IMR-90 (cell line): ENCODE measurements around the gene ZNF594. TPM values are rescaled to one million over a fixed set of nuclear protein-coding genes. Genes with fewer than 3 reads are reported as not detected.

ENCODE experiments used
- ATAC-seq: fragments of 200-7000 bp; cut with Tn5 transposase; 2 replicates; pipeline ENCODE4 v1.9.1; 2020; ENCODE audit warnings: low read depth, mild to moderate bottlenecking, moderate library complexity
- BruUV-seq: library from RNA; stranded (reverse); fragments of 400-500 nt; replicated peaks from 2 replicates; lab custom pipeline; 2021; lab: Mats Ljungman, UMichigan
- CTCF ChIA-PET: fragments of 300-600 bp; formaldehyde crosslinking; extraction: SDS; loops from one replicate; lab custom pipeline; 2021; ENCODE audit warnings: antibody characterized with exemption; lab: Yijun Ruan, JAX
- POLR2A ChIA-PET: fragments of 300-600 bp; sonication (Branson Sonifier 250); formaldehyde crosslinking; loops from one replicate; lab custom pipeline; 2022; ENCODE audit warnings: antibody characterized with exemption; ENCODE audit not compliant: unreplicated experiment; lab: Charles Lee
- DNase-seq: peaks from one replicate; pipeline ENCODE4 v3.0.0; 2013
- H2AFZ ChIP-seq: replicated peaks from 2 replicates; pipeline ENCODE3; 2013; ENCODE audit warnings: low read length, mild to moderate bottlenecking; ENCODE audit not compliant: poor library complexity
- H2AK5ac ChIP-seq: 2 replicates; pipeline ENCODE4 v1.6.1; 2013; ENCODE audit warnings: low read depth, low read length, inconsistent platforms
- H2AK9ac ChIP-seq: replicated peaks from 2 replicates; pipeline ENCODE3; 2013; ENCODE audit warnings: mild to moderate bottlenecking, low read depth, low read length, moderate library complexity; ENCODE audit not compliant: poor library complexity
- H2BK120ac ChIP-seq: 2 replicates; pipeline ENCODE4 v1.6.1; 2013; ENCODE audit warnings: low read depth, low read length, inconsistent platforms
- H2BK15ac ChIP-seq: 3 replicates; pipeline ENCODE4 v1.6.1; 2013; ENCODE audit warnings: low read depth, low read length, inconsistent platforms
- H2BK20ac ChIP-seq: 2 replicates; pipeline ENCODE4 v1.6.1; 2013; ENCODE audit warnings: low read depth, mild to moderate bottlenecking, inconsistent platforms, low read length, moderate library complexity
- H2BK5ac ChIP-seq: 2 replicates; pipeline ENCODE4 v1.6.1; 2013; ENCODE audit warnings: mild to moderate bottlenecking, low read depth, low read length, inconsistent platforms; ENCODE audit not compliant: poor library complexity, severe bottlenecking
- H3K14ac ChIP-seq: replicated peaks from 2 replicates; pipeline ENCODE4 v1.6.1; 2013; ENCODE audit warnings: low read depth, low read length, inconsistent platforms
- H3K18ac ChIP-seq: 2 replicates; pipeline ENCODE4 v1.6.1; 2013; ENCODE audit warnings: low read depth, low read length, control low read depth
- H3K23ac ChIP-seq: 2 replicates; pipeline ENCODE4 v1.6.1; 2013; ENCODE audit warnings: low read depth, low read length, inconsistent platforms
- H3K27ac ChIP-seq: 2 replicates; pipeline ENCODE4 v1.5.1; 2013; ENCODE audit warnings: mild to moderate bottlenecking, control low read depth, low read length; ENCODE audit not compliant: insufficient read depth
- H3K27me3 ChIP-seq: 2 replicates; pipeline ENCODE4 v1.6.1; 2013; ENCODE audit warnings: low read length; ENCODE audit not compliant: control insufficient read depth, insufficient read depth
- H3K36me3 ChIP-seq: 2 replicates; pipeline ENCODE4 v1.6.1; 2013; ENCODE audit warnings: low read length, mixed read lengths; ENCODE audit not compliant: control insufficient read depth, insufficient read depth
- H3K4ac ChIP-seq: 2 replicates; pipeline ENCODE4 v1.6.1; 2013; ENCODE audit warnings: low read depth, low read length, inconsistent platforms
- H3K4me1 ChIP-seq: 2 replicates; pipeline ENCODE4 v1.6.1; 2013; ENCODE audit warnings: low read length, mixed read lengths; ENCODE audit not compliant: control insufficient read depth, insufficient read depth
- H3K4me2 ChIP-seq: 2 replicates; pipeline ENCODE4 v1.6.1; 2013; ENCODE audit warnings: low read depth, mild to moderate bottlenecking, control low read depth, low read length, moderate library complexity
- H3K4me3 ChIP-seq: 2 replicates; pipeline ENCODE4 v1.5.1; 2013; ENCODE audit warnings: low read depth, mild to moderate bottlenecking, control low read depth, low read length, moderate library complexity; ENCODE audit not compliant: insufficient read depth
- H3K56ac ChIP-seq: 2 replicates; pipeline ENCODE4 v1.6.1; 2013; ENCODE audit warnings: low read length, inconsistent platforms; ENCODE audit not compliant: insufficient read depth; ENCODE audit errors: extremely low read depth
- H3K79me1 ChIP-seq, 2 experiments: 2 replicates each; pipeline ENCODE4 v1.6.1; 2013; ENCODE audit warnings: low read length in 2 of 2, inconsistent platforms in 1 of 2, low read depth in 1 of 2
- H3K9ac ChIP-seq: 2 replicates; pipeline ENCODE4 v1.6.1; 2013; ENCODE audit warnings: low read depth, low read length, control low read depth
- H3K9me1 ChIP-seq: 2 replicates; pipeline ENCODE4 v1.6.1; 2013; ENCODE audit warnings: low read length, inconsistent platforms; ENCODE audit not compliant: insufficient read depth
- H3K9me3 ChIP-seq: 2 replicates; pipeline ENCODE4 v1.6.1; 2013; ENCODE audit warnings: low read length; ENCODE audit not compliant: control insufficient read depth, insufficient read depth
- H4K20me1 ChIP-seq: 2 replicates; pipeline ENCODE4 v1.6.1; 2013; ENCODE audit warnings: low read length, inconsistent platforms; ENCODE audit not compliant: insufficient read depth
- H4K5ac ChIP-seq: 2 replicates; pipeline ENCODE4 v1.6.1; 2013; ENCODE audit warnings: mild to moderate bottlenecking, low read depth, low read length, control low read depth
- H4K8ac ChIP-seq, 2 experiments: 2 replicates each; pipeline ENCODE4 v1.6.1; 2013; ENCODE audit warnings: low read depth in 2 of 2, low read length in 2 of 2, control low read depth in 1 of 2, inconsistent platforms in 1 of 2
- H4K91ac ChIP-seq: 2 replicates; pipeline ENCODE4 v1.6.1; 2013; ENCODE audit warnings: low read depth, low read length, inconsistent platforms; ENCODE audit not compliant: insufficient read depth
- CHD1 ChIP-seq: IDR thresholded peaks from 2 replicates; pipeline ENCODE4 v1.6.1; 2012; ENCODE audit warnings: low read depth, low read length, improper control_type of control experiment
- FOS ChIP-seq: fragments of 150-350 bp; IDR thresholded peaks from 2 replicates; pipeline ENCODE4 v1.6.1; 2016; ENCODE audit warnings: low read depth, low read length
- MAFK ChIP-seq: IDR thresholded peaks from 2 replicates; pipeline ENCODE4 v1.6.1; 2012; ENCODE audit warnings: low read depth, low read length, improper control_type of control experiment
- RFX5 ChIP-seq: IDR thresholded peaks from 2 replicates; pipeline ENCODE4 v1.8.0; 2012; ENCODE audit warnings: low read depth, mild to moderate bottlenecking, low read length, moderate library complexity
- SMC3 ChIP-seq: fragments of 150-350 bp; IDR thresholded peaks from 2 replicates; pipeline ENCODE4 v1.6.1; 2016; ENCODE audit warnings: low read depth, mild to moderate bottlenecking, antibody characterized with exemption, low read length, moderate library complexity
- WGBS, 2 experiments: methylation state at CpG; one replicate each; pipeline versions ENCODE4 v1.1.5 to v1.1.7; 2013; ENCODE audit warnings: missing lambda C conversion rate in 2 of 2; ENCODE audit not compliant: insufficient read length in 1 of 2; ENCODE audit errors: extremely low coverage in 2 of 2; 5-methylcytosine and 5-hydroxymethylcytosine counted together
- dilution Hi-C: fragments of 300-500 bp; cut with HindIII; formaldehyde crosslinking; loops from one replicate; pipeline ENCODE4 v1.14.3; 2018; ENCODE audit warnings: low sequenced_read_pairs; ENCODE audit not compliant: unreplicated experiment
- in situ Hi-C: fragments of 300-500 bp; cut with MboI; formaldehyde crosslinking; loops from 3 replicates; pipeline ENCODE4 v1.14.3; 2019; ENCODE audit warnings: low sequenced_read_pairs, inconsistent platforms, mixed read lengths
- intact Hi-C: fragments of 100-400 bp; cut with micrococcal nuclease; formaldehyde crosslinking; loops from 2 replicates; pipeline ENCODE4 v1.10.0; 2022
- polyA plus RNA-seq, 3 experiments: library from polyadenylated mRNA; depleted of rRNA; stranded (reverse); fragments of >200 nt; gene quantifications; 2 replicates each; pipeline ENCODE4 v1.2.3, GENCODE V29; 2012; ENCODE audit warnings: low replicate concordance in 1 of 3
- total RNA-seq: library from RNA; depleted of rRNA; stranded (reverse); fragments of >200 nt; gene quantifications from 2 replicates; pipeline ENCODE4 v1.2.3, GENCODE V29; 2012

ZNF594 gene
- total and polyA plus RNA-seq, 2 of the 4 experiments (the other 2 are of a cell fraction) = 2.5 to 7.2 TPM

GRCh38 chr17:5182597-5183409, 8.9 kb downstream of the ZNF594 start:
- H3K23ac ChIP-seq = no peak overlapping the region
- no TSS peak for BruUV-seq
- H2BK5ac ChIP-seq = no peak overlapping the region
- H2AK5ac ChIP-seq = no peak overlapping the region
- dilution Hi-C loops (no loop called here), intact Hi-C loops (loop anchor here (10.0 kb wide), 1 partner anchor 88 kb away; no protein-coding TSS in a partner anchor), in situ Hi-C loops (no loop called here)
- H4K5ac ChIP-seq = no peak overlapping the region
- H3K9ac ChIP-seq = no peak overlapping the region
- H4K20me1 ChIP-seq = no peaks in the 10 kb centered on the region
- no peak overlapping the region for H3K18ac ChIP-seq
- H2BK20ac ChIP-seq = no peak overlapping the region
- H3K9me1 ChIP-seq = no peaks in the 10 kb centered on the region
- no peak overlapping the region for H4K8ac ChIP-seq
- H3K27ac ChIP-seq = no peak overlapping the region
- no peak overlapping the region for H2BK120ac ChIP-seq
- H3K4ac ChIP-seq = no peak overlapping the region
- H3K4me2 ChIP-seq = no peak overlapping the region
- H2AK9ac ChIP-seq = no peak overlapping the region
- ChIA-PET POLR2A (no interaction called here), CTCF (no interaction called here)
- H2BK15ac ChIP-seq = no peak overlapping the region
- no peak overlapping the region for H2AFZ ChIP-seq
- peaks cover 76% of the 10 kb centered on the region for H3K9me3 ChIP-seq
- no peak for TF ChIP-seq CHD1
- TF ChIP-seq SMC3 = no peak
- TF ChIP-seq FOS = no peak
- TF ChIP-seq RFX5 = no peak
- no peak for TF ChIP-seq MAFK
- no peak for ATAC-seq
- H3K79me1 ChIP-seq = no peaks in the 10 kb centered on the region; a peak in 1 of 4 replicates
- no CpG with 5 or more reads among the region's 6 CpGs for WGBS, 2 experiments
- H4K91ac ChIP-seq = no peak overlapping the region
- peaks cover 16% of the 10 kb centered on the region for H3K36me3 ChIP-seq
- no peaks in the 10 kb centered on the region for H3K27me3 ChIP-seq
- no peaks in the 10 kb centered on the region for H3K4me1 ChIP-seq
- H3K4me3 ChIP-seq = no peak overlapping the region
- no peak overlapping the region for H3K56ac ChIP-seq
- DNase-seq = no peak
- H3K14ac ChIP-seq = no peak overlapping the region
